LNCaP clone FGC (cell line): ENCODE measurements around the gene GABARAP.

Source experiments
- DNase-seq: peaks from one replicate; pipeline ENCODE4 v3.0.0-alpha.2; 2011; ENCODE audit warnings: low read depth
- H3K4me3 ChIP-seq: 2 replicates; pipeline ENCODE4 v1.5.1; 2011; ENCODE audit warnings: mild to moderate bottlenecking, low read depth, low read length, control low read depth
- CTCF ChIP-seq: IDR thresholded peaks from 2 replicates; pipeline ENCODE4 v1.5.1; 2012; ENCODE audit warnings: mild to moderate bottlenecking; ENCODE audit not compliant: control insufficient read depth, insufficient read depth; ENCODE audit errors: extremely low read depth

The GABARAP gene

GRCh38 chr17:7283471-7284216 lies 41.4 kb upstream of the GABARAP start:
- H3K4me3 ChIP-seq: no peak overlapping the region
- TF ChIP-seq CTCF: no peak
- no peak for DNase-seq

- no peak for TF ChIP-seq CTCF
- H3K4me3 ChIP-seq: no peak overlapping the region
- DNase-seq: no peak
These were observed 40.6 kb upstream of the GABARAP start for GRCh38 chr17:7282752-7283321.

- H3K4me3 ChIP-seq: peak overlapping the region; percentile 70
- no peak for DNase-seq
- TF ChIP-seq CTCF: no peak
These were observed 39.9 kb upstream of the GABARAP start for GRCh38 chr17:7281953-7282751.

- no peak for TF ChIP-seq CTCF
- DNase-seq: peak; percentile 84
- H3K4me3 ChIP-seq: peak within 1 kb of the TSS; percentile 70
These were observed 39.1 kb upstream of the GABARAP start, which contains the start of gene SLC2A4 for GRCh38 chr17:7281074-7281952. SLC2A4 (plus strand) TSS chr17:7281718; CDS start chr17:7281935, 217 bp downstream.

- DNase-seq: peak; percentile 69
- H3K4me3 ChIP-seq: peak overlapping the region; percentile 70
- TF ChIP-seq CTCF: peak; percentile 90
These were observed 38.3 kb upstream of the GABARAP start for GRCh38 chr17:7280519-7281073.

GRCh38 chr17:7279448-7279847 lies 37.2 kb upstream of the GABARAP start:
- no peak for DNase-seq
- no peak overlapping the region for H3K4me3 ChIP-seq
- TF ChIP-seq CTCF: no peak
